ENCODE measurements around the gene PTPRT. TPM values are rescaled to one million over a fixed set of nuclear protein-coding genes. Genes with fewer than 3 reads are reported as not detected.

Gene PTPRT
- polyA plus RNA-seq, 1 donor: 0.78 TPM

DNA sequence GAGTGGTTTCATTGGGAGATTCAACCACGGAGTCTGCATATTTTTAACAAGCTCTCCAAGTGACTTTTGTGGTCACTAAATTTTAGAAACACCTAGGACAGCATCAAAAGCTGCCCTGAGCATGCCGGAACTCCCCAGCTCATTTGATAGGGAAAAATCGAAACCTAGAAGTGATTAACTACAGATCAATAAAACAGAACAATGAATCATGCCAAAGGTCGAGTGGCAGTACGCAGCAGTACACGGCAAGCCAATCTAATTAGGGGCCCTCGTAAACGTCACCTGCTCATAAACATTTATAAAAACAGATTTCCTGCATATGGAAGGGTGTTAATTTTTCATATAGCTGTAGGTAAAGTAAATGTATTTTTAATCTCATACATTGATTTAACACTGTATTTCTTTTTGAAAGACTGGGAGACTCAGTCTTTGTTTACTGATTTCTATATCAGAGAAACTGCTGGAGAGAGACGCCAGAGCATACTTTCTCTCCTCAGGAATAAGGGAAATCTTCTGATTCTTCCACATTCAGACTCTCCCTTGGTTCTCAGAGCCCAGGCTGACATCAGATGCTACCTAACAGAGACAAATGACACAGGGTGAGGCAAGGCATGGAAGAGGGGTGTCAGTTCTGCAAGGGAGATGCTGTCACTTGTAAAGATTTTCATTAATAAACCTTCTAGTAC, 232.5 kb downstream of the PTPRT start:
- Histone ChIP-seq H3K4me3 (ENCODE audit: low read length) (no peak overlapping the region), H3K27me3 (ENCODE audit: control insufficient read depth, insufficient read depth, low read length) (no peaks in the 10 kb centered on the region), H3K36me3 (ENCODE audit: control insufficient read depth, insufficient read depth, low read length) (no peaks in the 10 kb centered on the region), H3K4me1 (ENCODE audit: control insufficient read depth, insufficient read depth, low read length) (no peaks in the 10 kb centered on the region), H3K9me3 (ENCODE audit: control insufficient read depth, low read depth, low read length) (no peaks in the 10 kb centered on the region), H3K27ac (ENCODE audit: low read length) (no peak overlapping the region)
- DNase-seq: peak in 1 of 2 donors; percentile 3
- WGBS (ENCODE audit: insufficient coverage, low lambda C conversion rate): 57% methylated on average over 3 of the region's 9 CpGs

DNA sequence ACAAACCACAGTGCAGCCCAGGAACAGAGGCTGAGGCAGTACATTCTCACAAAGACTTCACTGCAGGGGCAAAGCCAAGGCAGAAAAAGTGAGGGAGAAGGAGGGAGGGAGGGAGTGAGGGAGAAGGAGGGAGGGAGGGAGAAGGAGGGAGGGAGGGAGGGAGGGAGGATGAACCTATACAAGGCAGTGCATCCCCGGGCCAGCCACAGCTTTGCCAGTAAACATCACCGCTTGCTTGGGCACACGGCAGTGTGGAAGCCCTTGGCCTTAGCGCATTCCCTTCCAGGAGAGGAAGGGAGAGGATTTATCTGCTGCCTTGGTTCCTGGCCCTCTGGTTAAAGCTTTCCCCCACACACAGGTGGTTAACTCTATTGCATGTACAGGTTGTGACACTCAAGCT, 234.0 kb downstream of the PTPRT start:
- Histone ChIP-seq H3K9me3 (ENCODE audit: control insufficient read depth, low read depth, low read length) (no peaks in the 10 kb centered on the region), H3K27me3 (ENCODE audit: control insufficient read depth, insufficient read depth, low read length) (no peaks in the 10 kb centered on the region), H3K27ac (ENCODE audit: low read length) (no peak overlapping the region), H3K4me1 (ENCODE audit: control insufficient read depth, insufficient read depth, low read length) (no peaks in the 10 kb centered on the region), H3K36me3 (ENCODE audit: control insufficient read depth, insufficient read depth, low read length) (no peaks in the 10 kb centered on the region), H3K4me3 (ENCODE audit: low read length) (no peak overlapping the region)
- no CpG with 5 or more reads among the region's 4 CpGs for WGBS (ENCODE audit: insufficient coverage, low lambda C conversion rate)
- no peak for DNase-seq

DNA sequence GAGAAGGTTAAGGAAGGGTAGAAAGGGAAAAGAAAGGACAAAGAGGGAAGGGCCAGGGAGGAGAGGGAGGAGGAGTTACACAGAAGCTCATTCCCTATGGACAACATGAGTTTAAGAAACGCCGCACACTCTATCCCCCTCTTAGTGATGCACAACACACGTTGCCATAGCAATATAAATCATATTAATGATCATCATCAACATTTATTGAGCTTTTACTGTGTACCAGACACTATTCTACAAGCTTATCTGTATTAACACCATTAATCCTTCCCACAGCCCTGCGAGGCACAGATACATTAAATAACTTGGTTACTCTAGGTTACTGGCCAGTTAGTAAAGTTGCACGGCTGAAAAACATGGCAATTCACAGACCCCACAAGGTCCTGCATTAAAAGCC, 234.8 kb downstream of the PTPRT start:
- Histone ChIP-seq H3K4me1 (ENCODE audit: control insufficient read depth, insufficient read depth, low read length) (no peaks in the 10 kb centered on the region), H3K9me3 (ENCODE audit: control insufficient read depth, low read depth, low read length) (no peaks in the 10 kb centered on the region), H3K4me3 (ENCODE audit: low read length) (no peak overlapping the region), H3K36me3 (ENCODE audit: control insufficient read depth, insufficient read depth, low read length) (no peaks in the 10 kb centered on the region), H3K27me3 (ENCODE audit: control insufficient read depth, insufficient read depth, low read length) (no peaks in the 10 kb centered on the region), H3K27ac (ENCODE audit: low read length) (no peak overlapping the region)
- no CpG with 5 or more reads among the region's 5 CpGs for WGBS (ENCODE audit: insufficient coverage, low lambda C conversion rate)
- no peak for DNase-seq

DNA sequence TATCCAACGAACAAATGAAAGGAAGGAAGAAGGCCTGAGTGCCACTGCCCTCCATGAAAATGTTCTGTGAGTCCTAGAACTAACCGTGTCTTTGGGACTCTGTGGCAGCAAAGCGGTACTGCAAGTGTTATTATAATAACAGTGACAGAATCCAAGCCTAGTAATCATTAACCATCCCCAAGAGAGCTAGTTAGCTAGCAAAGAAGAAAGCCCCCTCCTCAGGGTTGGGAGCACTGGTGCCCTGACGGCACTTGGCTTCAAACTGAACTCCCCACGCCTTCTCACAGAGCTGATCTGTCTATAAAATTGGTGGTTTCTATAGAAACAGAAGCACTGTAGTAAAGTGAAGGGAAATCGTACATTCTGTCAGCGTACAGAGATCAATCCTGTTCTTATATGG, 239.8 kb downstream of the PTPRT start:
- Histone ChIP-seq H3K4me3 (ENCODE audit: low read length) (no peak overlapping the region), H3K36me3 (ENCODE audit: control insufficient read depth, insufficient read depth, low read length) (no peaks in the 10 kb centered on the region), H3K4me1 (ENCODE audit: control insufficient read depth, insufficient read depth, low read length) (no peaks in the 10 kb centered on the region), H3K27me3 (ENCODE audit: control insufficient read depth, insufficient read depth, low read length) (no peaks in the 10 kb centered on the region), H3K27ac (ENCODE audit: low read length) (no peak overlapping the region), H3K9me3 (ENCODE audit: control insufficient read depth, low read depth, low read length) (no peaks in the 10 kb centered on the region)
- WGBS (ENCODE audit: insufficient coverage, low lambda C conversion rate): no CpG with 5 or more reads among the region's 7 CpGs
- DNase-seq: no peak

DNA sequence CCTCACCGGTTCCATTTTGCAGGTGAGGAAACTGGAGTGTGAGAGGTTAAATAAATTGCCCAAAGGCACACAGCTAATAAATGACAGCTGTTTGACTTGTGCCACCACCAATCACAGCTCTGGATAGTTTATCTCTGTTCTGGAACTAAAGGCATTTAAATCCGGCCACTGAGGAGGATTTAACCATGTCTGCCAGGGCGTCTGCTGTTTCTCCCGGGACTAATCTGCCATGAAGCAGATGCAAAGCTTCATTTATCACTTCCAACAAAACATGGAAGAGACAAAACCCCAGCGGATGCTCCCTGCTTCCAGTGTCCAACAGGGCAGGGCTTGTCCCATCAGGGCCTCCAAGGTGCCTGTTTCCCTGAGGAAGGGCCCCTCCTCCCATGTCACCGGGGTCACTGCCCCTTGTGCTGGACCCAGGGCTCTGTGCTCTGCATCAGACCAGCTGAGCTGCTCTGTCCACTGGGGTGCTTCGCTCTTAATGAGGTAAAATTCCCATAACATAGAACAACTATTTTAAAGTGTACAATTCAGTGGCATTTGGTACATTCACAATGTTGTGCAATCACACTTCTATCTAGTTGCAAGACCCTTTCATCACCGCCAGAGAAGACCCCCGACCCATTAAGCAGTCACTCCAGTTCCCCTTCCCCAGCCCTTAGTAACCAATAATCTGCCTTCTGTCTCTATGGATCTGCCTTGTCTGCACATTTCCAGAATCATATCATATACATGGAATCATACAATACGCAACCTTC, 244.3 kb downstream of the PTPRT start:
- Histone ChIP-seq H3K4me3 (ENCODE audit: low read length) (no peak overlapping the region), H3K4me1 (ENCODE audit: control insufficient read depth, insufficient read depth, low read length) (no peaks in the 10 kb centered on the region), H3K9me3 (ENCODE audit: control insufficient read depth, low read depth, low read length) (no peaks in the 10 kb centered on the region), H3K36me3 (ENCODE audit: control insufficient read depth, insufficient read depth, low read length) (no peaks in the 10 kb centered on the region), H3K27me3 (ENCODE audit: control insufficient read depth, insufficient read depth, low read length) (no peaks in the 10 kb centered on the region), H3K27ac (ENCODE audit: low read length) (no peak overlapping the region)
- 86% methylated on average over 1 of the region's 10 CpGs for WGBS (ENCODE audit: insufficient coverage, low lambda C conversion rate)
- no peak for DNase-seq

DNA sequence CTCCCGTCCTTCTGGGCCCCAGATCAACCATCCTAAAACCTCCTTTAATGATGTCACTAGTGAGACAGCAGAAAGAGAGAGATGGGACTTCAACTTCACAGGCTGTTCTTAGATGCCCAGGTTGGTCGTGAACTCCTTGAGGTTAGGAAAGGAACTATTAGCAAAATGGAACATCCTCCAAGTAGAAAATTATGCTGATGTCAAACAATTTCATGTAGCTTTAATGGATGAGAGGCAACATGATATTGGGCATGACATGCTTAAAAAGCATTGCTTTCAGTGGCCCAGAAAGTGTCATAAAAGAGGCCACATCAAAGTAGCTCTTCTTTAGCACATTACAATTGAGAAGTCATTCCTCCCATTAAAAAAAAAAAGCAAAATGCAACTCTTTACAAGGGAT, 248.1 kb downstream of the PTPRT start:
- no peak overlapping the region for H3K27ac ChIP-seq (ENCODE audit: low read length)
- DNase-seq: no peak
- H3K36me3 ChIP-seq (ENCODE audit: control insufficient read depth, insufficient read depth, low read length): no peaks in the 10 kb centered on the region
- no peaks in the 10 kb centered on the region for H3K27me3 ChIP-seq (ENCODE audit: control insufficient read depth, insufficient read depth, low read length)
- H3K4me3 ChIP-seq (ENCODE audit: low read length): no peak overlapping the region
- 100% methylated on average over 1 of the region's 2 CpGs for WGBS (ENCODE audit: insufficient coverage, low lambda C conversion rate)
- H3K4me1 ChIP-seq (ENCODE audit: control insufficient read depth, insufficient read depth, low read length): no peaks in the 10 kb centered on the region
- H3K9me3 ChIP-seq (ENCODE audit: control insufficient read depth, low read depth, low read length): no peaks in the 10 kb centered on the region

DNA sequence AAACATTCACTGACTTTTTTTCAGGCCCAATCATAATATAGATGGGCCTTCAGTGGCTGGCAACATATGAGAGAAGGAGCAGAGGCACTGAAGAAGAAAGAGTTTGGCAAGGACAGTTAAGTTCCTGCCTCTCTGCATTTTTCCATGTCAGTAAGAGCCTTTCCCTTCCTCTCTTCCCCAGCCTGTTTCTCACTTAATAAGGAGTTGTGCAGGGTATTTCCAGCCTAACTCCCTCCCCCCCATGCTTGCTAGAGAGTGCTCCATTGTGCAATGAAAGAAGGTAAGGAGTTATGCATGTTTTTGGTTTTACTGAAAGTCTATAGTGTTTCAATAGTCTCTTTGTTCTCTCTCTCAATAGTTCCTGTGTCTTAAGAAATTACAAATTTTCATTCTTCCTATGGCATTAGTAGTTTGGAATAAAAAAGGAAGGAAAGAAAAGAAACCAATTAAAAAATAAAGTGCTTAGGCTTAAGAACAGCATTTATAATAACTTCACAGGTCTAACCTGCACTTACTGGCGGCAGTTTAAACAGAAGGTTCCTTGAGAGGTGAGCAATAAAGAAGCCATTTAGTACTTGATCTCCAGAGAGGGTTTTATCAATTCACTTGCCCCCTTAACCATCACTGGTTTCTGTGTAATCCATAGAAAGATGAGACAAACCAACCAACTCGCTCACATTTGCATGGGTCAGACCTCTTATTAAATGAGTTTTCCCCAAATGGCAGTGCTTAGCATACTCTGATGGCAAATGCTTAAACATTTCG, 251.1 kb downstream of the PTPRT start:
- Histone ChIP-seq H3K36me3 (ENCODE audit: control insufficient read depth, insufficient read depth, low read length) (no peaks in the 10 kb centered on the region), H3K4me1 (ENCODE audit: control insufficient read depth, insufficient read depth, low read length) (no peaks in the 10 kb centered on the region), H3K9me3 (ENCODE audit: control insufficient read depth, low read depth, low read length) (no peaks in the 10 kb centered on the region), H3K27me3 (ENCODE audit: control insufficient read depth, insufficient read depth, low read length) (no peaks in the 10 kb centered on the region), H3K4me3 (ENCODE audit: low read length) (no peak overlapping the region), H3K27ac (ENCODE audit: low read length) (no peak overlapping the region)
- no CpG with 5 or more reads among the region's 3 CpGs for WGBS (ENCODE audit: insufficient coverage, low lambda C conversion rate)
- no peak for DNase-seq

DNA sequence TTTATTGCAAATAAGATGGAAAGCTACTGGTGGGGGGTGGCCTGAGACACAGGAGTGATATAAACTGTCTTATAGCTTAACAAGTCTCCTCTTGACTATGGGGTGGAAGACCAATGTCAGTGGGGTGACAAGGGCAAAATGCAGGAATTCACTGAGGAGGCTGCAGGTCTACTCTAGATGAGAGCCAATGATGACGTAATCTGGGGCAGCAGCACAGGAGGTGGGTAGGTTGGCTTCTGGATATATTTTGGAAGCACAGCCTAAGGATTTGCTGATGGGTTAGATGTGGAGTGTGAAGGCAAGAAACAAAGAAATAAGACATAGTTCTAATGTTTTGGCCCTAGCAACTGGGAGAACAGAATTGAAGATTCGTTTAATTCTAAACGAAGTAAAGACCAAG, 253.2 kb downstream of the PTPRT start:
- WGBS (ENCODE audit: insufficient coverage, low lambda C conversion rate): 100% methylated on average over 1 of the region's 3 CpGs
- Histone ChIP-seq H3K27ac (ENCODE audit: low read length) (no peak overlapping the region), H3K36me3 (ENCODE audit: control insufficient read depth, insufficient read depth, low read length) (no peaks in the 10 kb centered on the region), H3K27me3 (ENCODE audit: control insufficient read depth, insufficient read depth, low read length) (no peaks in the 10 kb centered on the region), H3K4me1 (ENCODE audit: control insufficient read depth, insufficient read depth, low read length) (no peaks in the 10 kb centered on the region), H3K9me3 (ENCODE audit: control insufficient read depth, low read depth, low read length) (no peaks in the 10 kb centered on the region), H3K4me3 (ENCODE audit: low read length) (no peak overlapping the region)
- DNase-seq: no peak

DNA sequence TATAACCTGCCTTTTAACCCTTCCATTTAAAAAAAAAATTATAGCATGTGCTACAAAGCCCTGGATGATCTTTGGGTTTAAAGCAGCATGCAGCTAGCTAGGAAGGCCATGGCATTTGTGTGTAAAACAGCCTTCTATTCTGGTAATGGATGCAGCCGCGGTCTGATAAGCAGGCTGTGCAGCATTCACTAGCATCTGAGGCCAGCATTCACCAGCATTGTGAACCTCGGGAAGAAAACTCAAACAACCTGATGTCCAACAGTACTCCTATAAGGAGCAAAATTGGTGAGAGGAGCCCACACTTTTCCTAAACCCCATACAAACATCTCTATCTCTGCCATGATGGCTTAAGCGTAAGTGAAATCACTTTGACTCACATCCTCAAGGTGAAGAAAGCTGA, 265.5 kb downstream of the PTPRT start:
- H3K4me1 ChIP-seq (ENCODE audit: control insufficient read depth, insufficient read depth, low read length): no peaks in the 10 kb centered on the region
- no peaks in the 10 kb centered on the region for H3K27me3 ChIP-seq (ENCODE audit: control insufficient read depth, insufficient read depth, low read length)
- H3K9me3 ChIP-seq (ENCODE audit: control insufficient read depth, low read depth, low read length): no peaks in the 10 kb centered on the region
- H3K4me3 ChIP-seq (ENCODE audit: low read length): no peak overlapping the region
- DNase-seq: no peak
- no peak overlapping the region for H3K27ac ChIP-seq (ENCODE audit: low read length)
- no peaks in the 10 kb centered on the region for H3K36me3 ChIP-seq (ENCODE audit: control insufficient read depth, insufficient read depth, low read length)
- no CpG with 5 or more reads among the region's 4 CpGs for WGBS (ENCODE audit: insufficient coverage, low lambda C conversion rate)

DNA sequence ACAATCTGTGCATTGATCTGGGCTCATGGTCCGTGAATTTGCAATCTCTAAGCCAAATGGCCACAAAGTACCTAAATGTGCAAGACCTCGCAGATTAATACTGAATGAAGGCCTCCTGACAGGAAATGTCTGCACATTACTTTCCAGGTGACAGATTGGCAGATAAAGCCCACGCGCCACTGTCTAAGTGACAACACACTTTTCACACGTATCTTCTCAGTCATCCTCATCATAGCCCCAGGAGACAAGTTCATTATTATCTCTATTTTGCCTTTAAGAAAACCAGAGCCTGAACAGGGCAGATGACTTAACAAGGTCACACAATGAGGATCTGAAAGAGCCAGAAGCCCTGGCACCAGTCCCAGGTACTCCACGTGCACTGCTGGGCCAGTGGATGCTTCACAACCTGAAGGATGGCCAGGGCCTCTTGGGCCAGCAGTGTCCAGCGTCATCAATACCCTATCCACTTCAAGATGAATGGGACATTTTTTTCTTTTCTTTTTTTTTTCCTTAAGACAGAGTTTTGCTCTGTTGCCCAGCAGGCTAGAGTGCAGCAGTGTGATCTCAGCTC, 266.3 kb downstream of the PTPRT start:
- H3K27ac ChIP-seq (ENCODE audit: low read length): no peak overlapping the region
- no peak for DNase-seq
- no peaks in the 10 kb centered on the region for H3K4me1 ChIP-seq (ENCODE audit: control insufficient read depth, insufficient read depth, low read length)
- H3K27me3 ChIP-seq (ENCODE audit: control insufficient read depth, insufficient read depth, low read length): no peaks in the 10 kb centered on the region
- H3K36me3 ChIP-seq (ENCODE audit: control insufficient read depth, insufficient read depth, low read length): no peaks in the 10 kb centered on the region
- H3K9me3 ChIP-seq (ENCODE audit: control insufficient read depth, low read depth, low read length): no peaks in the 10 kb centered on the region
- no peak overlapping the region for H3K4me3 ChIP-seq (ENCODE audit: low read length)
- 80% methylated on average over 1 of the region's 7 CpGs for WGBS (ENCODE audit: insufficient coverage, low lambda C conversion rate)
